Measurements from ENCODE around the gene URI1. TPM values are rescaled to one million over a fixed set of nuclear protein-coding genes. Genes with fewer than 3 reads are reported as not detected.

Gene URI1
- polyA plus RNA-seq, 1 of the 3 experiments (the other 2 are of a cell fraction) = 32.4 TPM

GRCh38 chr19:29928831-29929230 is 13.2 kb upstream of the URI1 start:
- no peak overlapping the region for H2AFZ ChIP-seq (ENCODE audit: low read depth)
- no peaks in the 10 kb centered on the region for H3K36me3 ChIP-seq (replicated peaks in 1 of 2; ENCODE audit: control insufficient read depth in 1 of 2, insufficient read depth in 2 of 2, low read length in 1 of 2)
- no peak overlapping the region for H3K4me2 ChIP-seq
- H3K27ac ChIP-seq (ENCODE audit: low read depth in 2 of 2, low read length in 1 of 2) = no peak overlapping the region
- no peaks in the 10 kb centered on the region for H3K9me2 ChIP-seq
- H4K20me1 ChIP-seq (ENCODE audit: insufficient read depth) = no peaks in the 10 kb centered on the region
- no peak overlapping the region for H3K4me3 ChIP-seq (ENCODE audit: low read depth in 2 of 2, low read length in 1 of 2)
- H3K27me3 ChIP-seq (ENCODE audit: insufficient read depth) = no peaks in the 10 kb centered on the region
- WGBS (ENCODE audit: low lambda C conversion rate) = 42% methylated on average over 1 of the region's 1 CpG
- no peak for DNase-seq
- H3K9me3 ChIP-seq = no peaks in the 10 kb centered on the region
- no peaks in the 10 kb centered on the region; a peak in 1 of 4 replicates for H3K4me1 ChIP-seq (ENCODE audit: control insufficient read depth in 1 of 2, insufficient read depth in 2 of 2, low read depth in 1 of 2, low read length in 1 of 2)
- no peak for TF ChIP-seq REST (IDR thresholded peaks at IDR 0.05; ENCODE audit: low read depth, low read length)
- TF ChIP-seq EP300 (IDR thresholded peaks at IDR 0.05; ENCODE audit: borderline replicate concordance in 1 of 2, low read depth in 1 of 2, low read length in 1 of 2) = no peak
- TF ChIP-seq FOXM1 (IDR thresholded peaks at IDR 0.05; ENCODE audit: low read depth) = no peak
- TF ChIP-seq FOSL2 (IDR thresholded peaks at IDR 0.05; ENCODE audit: borderline replicate concordance, low read depth) = no peak
- TF ChIP-seq RXRA (IDR thresholded peaks at IDR 0.05; ENCODE audit: borderline replicate concordance, low read depth) = no peak
- TF ChIP-seq MAX (IDR thresholded peaks at IDR 0.05; ENCODE audit: low read depth) = no peak
- no peak for TF ChIP-seq POLR2AphosphoS5 (IDR thresholded peaks at IDR 0.05; ENCODE audit: low read depth, low read length)
- no peak for TF ChIP-seq SIN3A (IDR thresholded peaks at IDR 0.05; ENCODE audit: borderline replicate concordance, low read depth, low read length)
- TF ChIP-seq MXI1 (IDR thresholded peaks at IDR 0.05; ENCODE audit: low read depth, low read length) = no peak
- TF ChIP-seq YY1 (IDR thresholded peaks at IDR 0.05; ENCODE audit: low read depth) = no peak
- TF ChIP-seq MEF2A (IDR thresholded peaks at IDR 0.05; ENCODE audit: borderline replicate concordance, low read depth) = no peak
- TF ChIP-seq CTCF (IDR thresholded peaks at IDR 0.05) = no peak
- no peak for TF ChIP-seq USF2 (IDR thresholded peaks at IDR 0.05; ENCODE audit: borderline replicate concordance, low read depth, low read length)
- POLR2A ChIA-PET = no interaction called here
- H3F3A ChIP-seq (replicated peaks; ENCODE audit: insufficient read depth) = no peaks in the 10 kb centered on the region
- CTCF ChIA-PET = interaction anchor here (1.1 to 1.5 kb wide), 2 partner anchors 13 to 38 kb away, joined by 3 read pairs; partner anchors contain the start of gene URI1
- H3K9ac ChIP-seq = no peak overlapping the region
- no peaks in the 10 kb centered on the region for H3K79me2 ChIP-seq (ENCODE audit: insufficient read depth)

All from SK-N-SH (cell line).